ENCODE measurements around the gene TNFSF9.
"Not testable (repeated sequence)": the region's sequence is repeated elsewhere in the genome, so short reads cannot be mapped to it uniquely, and the experiment has no call there.

The TNFSF9 gene

DNA sequence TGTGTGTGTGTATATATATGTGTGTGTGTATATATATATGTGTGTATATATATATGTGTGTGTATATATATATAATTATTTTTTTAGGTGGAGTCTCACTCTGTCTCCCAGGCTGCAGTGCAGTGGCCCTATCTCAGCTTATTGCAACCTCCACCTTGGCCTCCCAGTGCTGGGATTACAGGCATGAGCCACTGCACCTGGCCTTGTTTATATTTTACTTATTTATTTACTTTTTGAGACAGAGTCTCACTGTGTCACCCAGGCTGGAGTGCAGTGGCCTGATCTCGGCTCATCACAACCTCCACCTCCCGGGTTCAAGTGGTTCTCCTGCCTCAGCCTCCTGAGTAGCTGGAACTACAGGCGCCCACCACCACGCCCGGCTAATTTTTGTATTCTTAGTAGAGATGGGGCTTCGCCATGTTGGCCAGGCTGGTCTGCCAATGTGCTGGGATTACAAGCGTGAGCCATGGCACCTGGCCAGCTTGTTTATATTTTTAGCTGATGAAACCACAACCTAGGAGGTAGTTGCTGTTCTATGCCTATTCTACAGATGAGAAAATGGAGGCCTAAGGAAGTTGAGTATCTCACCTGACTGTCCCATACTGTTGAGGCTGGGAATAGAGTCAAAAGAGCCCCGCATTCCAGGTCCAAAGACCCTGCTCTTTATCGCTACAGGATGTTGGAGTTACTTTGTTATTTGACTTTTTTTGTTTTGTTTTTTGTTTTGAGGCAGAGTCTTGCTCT is 22.6 kb upstream of the TNFSF9 start:
- not testable (repeated sequence) for DNase-seq (ENCODE audit: low read depth in 2 of 2)

DNA sequence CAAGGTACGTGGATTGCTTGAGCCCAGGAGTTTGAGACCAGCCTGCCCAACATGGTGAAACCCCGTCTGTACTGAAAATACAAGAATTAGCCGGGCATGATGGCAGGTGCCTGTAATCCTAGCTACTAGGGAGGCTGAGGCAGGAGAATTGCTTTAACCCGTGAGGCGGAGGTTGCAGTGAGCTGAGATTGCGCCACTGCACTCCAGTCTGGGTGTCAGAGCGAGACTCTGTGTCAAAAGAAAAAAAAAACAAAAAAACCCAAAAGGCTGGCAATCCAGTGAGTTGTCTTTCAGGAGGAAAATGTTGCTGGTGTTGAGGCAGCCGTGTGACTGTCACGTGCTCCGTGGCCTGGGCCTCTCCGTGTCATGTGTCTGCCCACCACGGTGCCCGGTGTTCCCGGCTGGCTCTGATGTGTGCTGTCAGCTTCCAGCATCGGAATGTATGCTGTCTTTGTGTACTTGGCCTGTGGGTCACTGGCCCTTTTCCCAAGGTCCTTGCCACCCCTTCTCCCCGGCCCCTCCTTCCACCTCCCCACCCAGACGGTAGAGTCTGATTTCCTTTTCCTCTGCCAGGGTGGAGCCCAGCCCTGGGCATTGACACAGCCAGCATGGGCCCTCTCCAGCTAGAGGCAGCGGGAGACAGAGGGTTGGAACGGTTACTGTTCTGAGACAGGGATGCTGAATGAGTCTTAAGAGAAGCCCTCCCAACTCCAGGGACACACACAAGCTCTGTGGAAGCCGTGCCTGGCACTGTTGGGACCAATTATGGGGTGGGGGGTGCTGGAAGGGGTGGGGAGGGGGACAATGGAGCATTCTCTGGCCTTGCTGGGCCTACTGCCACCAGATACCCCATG is 21.5 kb upstream of the TNFSF9 start:
- DNase-seq (ENCODE audit: low read depth in 2 of 2) = no peak

DNA sequence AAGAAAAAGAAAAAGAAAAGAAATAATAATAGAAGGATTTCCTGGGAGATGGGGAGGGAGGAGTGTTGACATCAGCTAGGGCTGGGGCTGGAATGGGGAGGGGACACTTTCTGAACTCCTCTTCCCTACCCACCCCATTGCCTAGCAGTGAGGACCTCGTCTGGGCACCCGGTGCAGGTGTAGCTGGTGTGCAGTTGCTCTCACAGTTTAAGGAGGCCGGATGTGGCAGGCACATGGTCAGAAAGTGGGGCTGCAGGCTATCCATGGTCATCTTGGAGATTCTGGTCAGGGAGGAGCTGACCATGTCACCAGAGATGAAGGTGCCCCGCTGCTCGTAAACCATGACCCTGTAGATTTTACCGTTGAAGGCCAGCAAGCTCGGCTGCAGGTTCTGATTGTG is 20.2 kb upstream of the TNFSF9 start:
- DNase-seq (ENCODE audit: low read depth in 2 of 2) = no peak

DNA sequence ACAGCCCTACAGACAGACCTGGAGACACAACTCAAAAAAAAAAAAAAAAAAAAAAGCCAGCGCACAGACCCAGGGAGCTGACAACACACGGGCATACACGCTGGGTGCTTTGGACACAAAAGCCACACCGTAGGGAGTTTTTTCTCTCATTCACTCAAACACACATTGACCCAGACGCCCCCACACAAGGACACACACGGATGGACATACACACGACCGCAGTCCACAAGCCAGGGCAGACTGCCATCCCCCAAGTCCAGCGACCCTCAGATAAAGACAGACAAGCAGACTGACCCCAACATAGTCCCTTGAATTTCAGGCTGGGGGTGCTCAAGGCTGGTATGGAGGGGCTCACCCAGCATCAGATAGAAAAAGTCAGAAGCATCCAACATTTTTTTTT is 16.7 kb upstream of the TNFSF9 start:
- no peak for DNase-seq (ENCODE audit: low read depth in 2 of 2)

DNA sequence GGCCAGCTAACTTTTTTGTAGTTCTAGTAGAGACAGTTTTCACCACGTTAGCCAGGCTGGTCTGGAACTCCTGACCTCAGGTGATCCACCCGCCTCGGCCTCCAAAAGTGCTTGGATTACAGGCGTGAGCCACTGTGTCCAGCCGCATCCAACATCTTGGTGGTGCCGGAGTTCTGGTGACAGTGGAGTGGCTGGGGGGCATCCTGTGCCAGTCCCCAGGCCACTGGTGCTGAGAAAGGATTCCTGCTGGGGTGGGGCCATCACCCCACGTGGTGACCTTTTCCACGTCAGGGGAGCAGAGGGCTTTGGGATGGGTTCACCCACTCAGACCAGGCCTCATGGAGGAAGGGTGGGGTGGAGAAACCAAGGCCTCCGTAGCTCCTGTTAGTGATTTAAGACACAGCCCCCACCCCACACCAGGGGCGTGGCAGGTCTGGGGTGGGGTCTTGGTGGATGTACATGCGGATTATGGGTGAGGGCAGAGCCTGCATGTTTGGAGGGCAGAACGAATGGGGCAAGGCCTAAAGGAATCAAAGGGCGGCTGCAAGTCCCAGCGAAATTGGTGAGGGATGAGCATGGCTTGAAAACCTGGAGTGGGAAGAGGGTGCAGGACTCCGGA is 15.8 kb upstream of the TNFSF9 start:
- DNase-seq (ENCODE audit: low read depth in 2 of 2) = no peak

DNA sequence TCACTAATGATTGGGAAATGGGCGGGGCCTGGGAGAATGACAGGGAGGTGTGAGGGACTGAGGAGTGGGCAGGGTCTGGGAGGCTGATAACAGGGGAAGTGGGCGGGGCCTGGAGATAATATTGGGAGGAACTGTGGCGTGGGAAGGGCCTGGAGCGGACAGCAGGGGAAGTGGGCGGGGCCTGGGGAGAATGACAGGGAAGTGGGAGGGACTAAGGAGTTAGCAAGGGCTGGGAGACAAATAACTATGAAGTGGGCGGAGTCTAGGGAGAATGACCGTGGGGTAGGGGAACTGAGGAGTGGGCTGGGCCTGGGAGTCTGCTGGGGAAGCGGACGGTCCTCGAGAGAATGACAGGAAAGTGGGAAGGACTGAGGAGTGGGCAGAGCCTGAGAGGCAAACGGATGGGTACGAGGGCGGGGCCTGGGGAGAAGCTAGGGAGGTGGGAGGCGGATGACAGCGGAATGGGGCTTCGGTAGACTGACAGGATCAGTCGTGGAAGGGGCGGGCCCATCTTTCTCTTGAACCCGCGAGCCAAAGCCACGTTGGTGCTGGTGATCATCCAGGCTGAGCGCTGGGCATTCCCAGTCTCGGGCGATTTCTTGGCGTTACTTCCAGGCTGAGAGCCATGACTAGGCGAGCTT is 14.7 kb upstream of the TNFSF9 start:
- DNase-seq (ENCODE audit: low read depth in 2 of 2) = peak in 1 of 2 donors; percentile 70

DNA sequence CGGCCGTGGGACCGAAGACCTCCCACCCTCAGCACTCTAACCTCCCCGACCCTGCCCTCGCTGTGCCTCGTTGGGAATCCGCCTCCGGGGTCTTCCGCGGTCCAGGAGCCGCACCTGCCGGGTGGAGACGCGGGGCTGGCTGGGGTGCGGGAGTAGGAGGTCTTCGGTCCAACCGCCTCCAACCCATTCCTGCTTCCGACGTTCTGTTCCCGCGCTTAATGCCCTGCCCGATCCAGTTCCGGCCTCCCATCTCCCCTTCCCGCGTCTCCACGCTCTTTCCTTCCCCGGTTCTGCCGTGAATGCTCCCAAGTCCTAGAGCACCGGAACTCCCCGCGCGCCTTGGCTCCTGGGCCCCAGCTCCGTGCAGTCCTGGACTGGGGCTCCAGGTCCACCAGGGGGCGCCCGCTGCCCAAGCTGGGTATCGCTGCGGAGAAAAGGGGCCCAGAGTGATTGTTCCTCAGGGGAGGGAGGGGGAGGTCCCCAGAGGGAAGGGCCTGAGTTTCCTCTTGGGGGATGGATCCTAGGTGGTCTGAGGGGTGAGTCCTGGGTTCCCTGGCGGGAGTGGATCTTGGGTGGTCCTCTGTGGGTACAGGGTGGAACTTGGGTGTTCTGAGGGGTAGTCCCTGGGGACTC is 14.1 kb upstream of the TNFSF9 start:
- DNase-seq (ENCODE audit: low read depth in 2 of 2) = peak; percentile 84 to 87

DNA sequence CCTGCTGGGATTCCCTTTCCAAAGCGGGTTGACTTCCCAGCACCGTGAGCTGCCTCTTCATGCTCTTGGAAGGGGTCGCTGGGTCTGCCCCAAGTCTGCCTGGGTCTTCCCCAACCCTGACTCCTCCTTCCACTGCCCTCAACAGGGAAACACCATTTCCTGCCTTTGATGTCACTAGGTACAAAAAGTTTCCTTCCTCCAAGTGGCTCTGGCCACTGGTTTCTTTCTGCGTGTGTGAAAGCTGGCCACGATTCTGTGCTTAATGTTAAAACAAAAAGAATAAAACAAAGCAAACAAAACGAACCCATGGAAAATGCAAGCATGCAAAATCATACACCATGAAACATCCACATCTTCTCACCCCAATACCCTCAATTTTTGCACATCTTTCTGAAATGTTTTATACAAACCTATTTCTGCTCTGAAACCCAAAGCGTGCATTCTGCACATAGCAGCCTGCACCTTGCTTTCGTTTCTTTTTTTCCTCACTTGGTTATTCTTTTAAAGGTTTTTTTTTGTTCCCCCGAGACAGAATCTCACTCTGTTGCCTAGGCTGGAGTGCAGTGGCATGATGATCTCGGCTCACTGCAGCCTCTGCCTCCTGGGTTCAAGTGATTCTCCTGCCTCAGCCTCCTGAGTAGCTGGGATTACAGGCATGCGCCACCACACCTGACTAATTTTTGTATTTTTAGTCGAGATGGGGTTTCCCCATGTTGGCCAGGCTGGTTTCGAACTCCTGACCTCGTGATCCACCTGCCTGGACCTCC is 12.5 kb upstream of the TNFSF9 start:
- no peak for DNase-seq (ENCODE audit: low read depth in 2 of 2)

DNA sequence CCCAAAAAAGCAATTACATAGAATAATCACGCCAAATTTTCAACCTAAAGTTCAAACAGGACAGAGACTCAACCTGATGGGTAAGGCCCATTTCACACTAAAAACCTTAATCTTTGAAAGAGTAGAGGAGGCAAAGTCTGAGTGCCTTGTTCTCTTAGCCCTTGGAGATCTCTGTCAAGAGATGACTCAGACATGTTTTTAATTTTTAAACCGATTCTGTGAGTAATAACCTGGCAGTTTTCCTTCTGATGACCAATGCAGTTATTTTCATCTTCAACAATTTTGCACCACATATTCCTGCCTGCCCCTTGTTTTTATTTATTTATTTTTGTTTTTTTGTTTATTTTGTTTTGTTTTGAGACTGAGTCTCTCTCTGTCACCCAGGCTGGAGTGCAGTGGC is 11.5 kb upstream of the TNFSF9 start:
- DNase-seq (ENCODE audit: low read depth in 2 of 2) = no peak

DNA sequence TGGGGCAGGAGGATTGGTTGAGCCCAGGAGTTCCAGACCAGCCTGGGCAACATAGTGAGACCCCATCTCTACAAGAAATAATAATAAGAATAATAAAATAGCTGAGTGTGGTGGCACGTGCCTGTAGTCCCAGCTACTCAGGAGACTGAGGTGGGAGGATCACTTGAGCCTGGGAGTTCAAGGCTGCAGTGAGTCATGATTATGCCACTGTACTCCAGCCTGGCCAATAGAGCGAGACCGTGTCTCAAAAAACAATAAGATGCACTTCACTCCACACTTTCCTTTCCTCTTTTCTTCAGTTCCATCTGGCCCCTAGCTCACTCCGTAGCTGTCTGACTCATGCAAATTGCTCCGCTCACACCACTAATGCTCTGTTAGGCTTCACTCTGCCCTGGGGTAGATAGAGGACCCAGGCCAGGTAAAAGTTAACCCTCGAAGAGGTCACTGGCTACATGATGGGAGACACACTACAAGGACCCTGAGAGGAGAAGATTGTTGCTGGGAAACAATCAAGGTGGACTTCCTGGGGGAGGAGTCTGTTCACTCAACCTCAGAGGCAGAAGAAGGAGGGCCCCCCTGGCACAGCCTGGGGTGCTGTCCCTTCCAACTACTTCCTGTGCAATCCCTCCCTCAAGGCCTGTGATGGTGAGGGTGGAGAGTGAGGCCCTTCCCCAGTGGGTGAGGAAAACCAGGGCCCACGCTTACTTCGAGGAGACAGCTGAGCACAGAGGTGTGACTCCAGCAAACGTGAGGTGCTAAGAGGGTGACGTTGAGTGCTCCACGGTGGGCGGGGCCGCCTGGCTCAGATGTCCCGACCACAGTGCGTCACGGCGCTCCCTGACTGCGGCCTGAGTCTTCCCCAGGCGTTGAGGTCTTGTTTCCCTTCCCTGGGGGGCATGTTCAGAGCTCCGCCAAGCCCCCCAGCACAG is 8.8 kb upstream of the TNFSF9 start:
- DNase-seq (ENCODE audit: low read depth in 2 of 2) = peak; percentile 57 to 68

DNA sequence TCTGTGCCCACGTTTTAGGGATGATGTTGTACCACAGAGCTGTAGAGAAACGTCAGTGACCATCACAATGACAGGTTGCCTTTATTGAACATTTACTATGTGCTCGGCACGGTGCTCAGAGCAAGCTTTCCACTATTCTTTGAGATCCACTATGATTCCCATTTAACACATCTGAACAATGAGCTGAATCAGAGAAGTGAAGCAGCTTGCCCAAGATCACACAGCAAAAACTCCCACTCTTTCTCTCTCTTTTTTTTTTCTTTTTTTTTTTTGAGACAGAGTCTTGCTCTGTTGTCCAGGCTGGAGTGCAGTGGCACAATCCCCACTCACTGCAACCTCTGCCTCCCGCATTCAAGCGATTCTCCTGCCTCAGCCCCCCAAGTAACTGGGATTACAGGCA is 8.1 kb upstream of the TNFSF9 start:
- no peak for DNase-seq (ENCODE audit: low read depth in 2 of 2)

DNA sequence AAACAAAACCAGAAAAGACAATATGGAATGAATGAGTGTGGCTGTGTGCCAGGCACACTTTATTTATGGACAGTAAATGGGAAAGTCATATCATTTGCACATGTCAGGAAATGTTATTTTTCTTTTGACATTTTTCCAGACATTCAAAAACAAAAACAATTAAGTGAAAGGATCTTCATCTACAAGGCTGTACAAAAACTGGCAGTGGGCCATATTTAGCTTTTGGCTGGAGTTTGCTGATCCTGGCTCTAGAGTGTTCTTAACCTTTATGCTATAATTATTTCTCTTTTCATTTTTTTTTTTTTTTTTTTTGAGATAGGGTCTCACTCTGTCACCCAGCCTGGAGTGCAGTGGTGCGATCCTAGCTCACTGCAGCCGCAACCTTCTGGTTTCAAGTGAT is 6.5 kb upstream of the TNFSF9 start:
- no peak for DNase-seq (ENCODE audit: low read depth in 2 of 2)

DNA sequence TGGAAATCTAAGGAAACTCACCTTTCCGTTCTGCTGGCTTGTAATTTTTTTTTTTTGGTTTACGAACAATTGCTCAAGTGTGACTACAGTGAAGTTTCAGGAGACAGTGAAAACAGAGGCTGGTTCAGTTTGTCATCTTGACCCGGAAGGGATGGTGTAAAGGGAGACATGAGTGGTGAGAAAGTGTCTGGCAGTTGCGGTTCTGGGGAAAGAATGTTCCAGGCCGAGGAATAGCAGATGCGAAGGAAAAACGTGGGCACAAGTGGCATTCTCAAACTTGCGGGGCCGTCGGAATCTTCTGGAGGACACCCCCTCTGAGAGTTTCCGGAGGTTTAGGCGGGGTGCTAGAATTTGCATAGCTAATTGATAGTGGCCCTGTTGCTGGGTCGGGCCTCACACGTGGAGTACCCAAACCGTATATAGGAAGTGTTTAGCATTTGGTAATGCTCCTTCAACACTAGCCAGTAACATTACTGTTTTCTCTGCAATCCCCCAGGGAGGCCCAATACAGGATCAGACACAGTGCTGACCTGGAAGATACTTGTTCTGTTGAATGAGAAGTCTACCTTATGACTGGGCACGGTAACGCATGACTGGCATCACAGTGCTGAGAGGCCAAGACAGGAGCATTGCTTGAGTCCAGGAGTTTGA is 2.8 kb upstream of the TNFSF9 start:
- no peak for DNase-seq (ENCODE audit: low read depth in 2 of 2)

DNA sequence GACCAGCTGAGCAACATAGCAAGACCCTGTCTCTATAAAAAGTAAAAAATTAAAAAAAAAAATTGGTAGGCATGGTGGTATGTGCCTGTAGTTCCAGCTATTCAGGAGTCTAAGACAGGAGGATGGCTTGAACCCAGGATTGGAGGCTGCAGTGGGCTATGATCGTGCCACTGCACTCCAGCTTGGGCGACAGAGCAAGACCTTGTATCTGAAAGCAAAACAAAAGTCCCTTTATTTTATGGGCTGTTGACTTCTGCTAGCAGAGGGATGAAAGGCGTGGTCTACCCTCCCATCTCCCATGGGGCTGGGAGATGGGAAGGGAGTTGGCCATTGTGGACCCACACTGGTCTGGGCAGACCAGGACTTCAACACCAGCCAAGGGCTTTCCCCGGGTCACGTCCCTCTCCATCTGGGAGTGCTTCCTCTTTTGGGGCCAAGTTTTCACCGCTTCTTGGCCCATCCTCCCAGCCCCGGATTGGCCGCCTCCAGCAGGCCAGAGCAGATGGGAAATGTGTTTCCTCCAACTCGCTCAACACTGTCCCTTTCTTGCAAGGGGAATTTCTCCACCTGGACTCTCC is 2.2 kb upstream of the TNFSF9 start:
- DNase-seq (ENCODE audit: low read depth in 2 of 2) = no peak

DNA sequence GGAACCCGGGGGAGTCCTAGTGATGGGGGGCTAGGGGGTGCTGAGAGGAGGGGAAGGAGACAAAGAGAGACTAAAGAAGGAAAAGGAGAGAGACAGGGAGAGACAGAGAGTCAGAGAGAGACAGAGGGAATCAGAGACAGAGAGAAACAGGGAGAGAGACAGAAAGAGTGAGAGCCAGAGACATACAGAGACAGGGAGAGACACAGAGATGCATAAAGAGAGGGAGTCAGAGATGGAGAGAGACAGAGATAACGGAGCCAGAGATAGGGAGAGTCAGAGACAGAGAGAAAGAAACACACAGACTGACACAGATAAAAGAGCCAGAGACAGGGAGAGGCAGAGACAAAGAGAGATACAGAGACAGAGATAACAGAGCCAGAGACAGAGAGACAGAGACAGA is 1.5 kb upstream of the TNFSF9 start:
- DNase-seq (ENCODE audit: low read depth in 2 of 2) = no peak

DNA sequence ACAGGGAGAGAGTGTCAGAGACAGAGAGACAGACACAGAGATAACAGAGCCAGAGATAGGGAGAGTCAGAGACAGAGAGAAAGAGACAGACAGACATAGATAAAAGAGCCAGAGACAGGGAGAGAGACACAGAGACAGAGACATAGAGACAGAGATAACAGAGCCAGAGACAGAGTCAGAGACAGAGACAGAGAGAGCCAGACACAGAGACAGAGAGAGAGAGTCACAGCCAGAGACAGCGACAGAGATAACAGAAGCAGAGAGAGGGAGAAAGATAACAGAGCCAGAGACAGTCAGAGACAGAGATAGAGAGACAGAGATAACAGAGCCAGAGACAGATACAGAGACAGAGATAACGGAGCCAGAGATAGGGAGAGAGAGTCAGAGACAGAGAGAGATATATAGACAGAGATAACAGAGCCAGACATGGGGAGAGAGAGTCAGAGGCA is 865 bp upstream of the TNFSF9 start:
- DNase-seq (ENCODE audit: low read depth in 2 of 2) = no peak

DNA sequence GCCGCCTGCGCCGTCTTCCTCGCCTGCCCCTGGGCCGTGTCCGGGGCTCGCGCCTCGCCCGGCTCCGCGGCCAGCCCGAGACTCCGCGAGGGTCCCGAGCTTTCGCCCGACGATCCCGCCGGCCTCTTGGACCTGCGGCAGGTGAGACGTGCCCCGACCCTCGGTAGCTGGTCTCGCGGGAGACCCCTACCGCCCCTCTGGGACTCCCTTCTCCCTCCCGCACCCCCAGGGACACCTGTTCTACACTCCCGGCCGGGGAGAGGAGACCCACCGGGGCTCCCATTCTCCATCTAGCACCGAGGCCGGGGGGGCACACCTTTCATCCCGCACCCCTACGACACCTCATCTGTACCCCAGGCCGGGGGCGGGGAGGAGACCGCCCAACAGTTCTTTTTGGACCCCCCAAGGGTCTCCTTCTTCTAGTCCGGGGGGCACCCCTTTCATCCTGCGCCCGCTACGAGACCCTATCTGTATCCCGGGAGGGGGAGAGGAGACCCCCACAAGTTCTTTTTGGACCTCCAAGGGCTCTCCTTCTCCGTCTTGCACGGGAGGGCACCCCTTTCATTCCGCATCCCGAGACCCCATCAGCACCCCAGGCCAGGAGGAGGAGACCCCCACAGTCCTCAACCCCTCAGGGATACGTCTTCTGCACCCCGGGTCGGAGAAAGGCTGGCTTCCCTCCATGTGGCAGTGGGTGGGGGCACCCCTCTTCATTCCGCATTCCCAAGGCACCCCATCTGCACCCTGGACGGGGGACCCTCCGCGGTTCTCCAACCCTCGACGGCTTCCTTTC is 533 bp downstream of the TNFSF9 start:
- no peak for DNase-seq (ENCODE audit: low read depth in 2 of 2)

DNA sequence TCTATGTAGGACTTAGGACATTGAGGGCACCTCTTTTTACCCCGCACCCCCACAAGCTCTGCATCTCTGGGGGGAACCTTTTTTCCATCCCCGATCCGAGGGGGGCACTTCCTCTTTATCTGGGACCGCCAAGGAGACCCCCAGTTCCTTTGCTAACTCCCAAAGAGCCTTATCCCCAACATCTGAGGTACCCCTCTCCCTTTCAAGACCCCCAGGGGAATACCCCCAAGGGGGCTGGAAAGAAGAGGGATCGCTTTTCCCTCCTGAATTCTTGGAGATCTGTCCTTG is 1.1 kb downstream of the TNFSF9 start:
- no peak for DNase-seq (ENCODE audit: low read depth in 2 of 2)

All from stimulated activated CD8-positive, alpha-beta memory T cell treated with anti-CD3 and anti-CD28 coated beads, Interleukin-15, amount 100 ng/mL, for 48 hours (primary cell).